HL-60 (cell line): ENCODE results near the gene CIZ1.

Experiments used
- DNase-seq, 2 experiments: peaks; one replicate each; pipeline ENCODE4 v3.0.0-alpha.2; 2010 to 2020; ENCODE audit warnings: low read depth in 1 of 2, low spot score in 1 of 2
- H3K27ac ChIP-seq: fragments of 250-450 bp; sonication (Bioruptor Pico); replicated peaks from 2 replicates; pipeline ENCODE4 v1.5.1; 2020; ENCODE audit warnings: mild to moderate bottlenecking, moderate library complexity
- H3K27me3 ChIP-seq: fragments of 250-450 bp; sonication (Bioruptor Pico); 2 replicates; pipeline ENCODE4 v1.5.1; 2021; ENCODE audit warnings: mild to moderate bottlenecking, moderate library complexity; ENCODE audit not compliant: insufficient read depth, poor library complexity, severe bottlenecking
- H3K4me3 ChIP-seq: replicated peaks from 2 replicates; pipeline ENCODE4 v1.5.1; 2011; ENCODE audit warnings: mild to moderate bottlenecking, control low read depth, low read length; ENCODE audit not compliant: insufficient read depth
- CTCF ChIP-seq: IDR thresholded peaks from one replicate; pipeline ENCODE4 v1.5.1; 2011; ENCODE audit warnings: low read length, control low read depth, inconsistent platforms; ENCODE audit not compliant: insufficient read depth
- GABPA ChIP-seq: IDR thresholded peaks from 2 replicates; pipeline ENCODE4 v1.6.1; 2012; ENCODE audit warnings: low read depth
- POLR2AphosphoS5 ChIP-seq: IDR thresholded peaks from 2 replicates; pipeline ENCODE4 v1.6.1; 2012; ENCODE audit warnings: low read depth
- SPI1 ChIP-seq: IDR thresholded peaks from 2 replicates; pipeline ENCODE4 v1.6.1; 2012; ENCODE audit warnings: low read depth, mild to moderate bottlenecking, borderline replicate concordance
- TF ChIP-seq, protein P1 (sequence below): IDR thresholded peaks from 2 replicates; pipeline ENCODE4 v1.6.1; 2012; ENCODE audit warnings: low read depth; ENCODE audit not compliant: insufficient replicate concordance

The CIZ1 gene

GRCh38 chr9:128142061-128142460, 49.3 kb downstream of the CIZ1 start:
- no peak for DNase-seq
- Histone ChIP-seq H3K27me3 (no peaks in the 10 kb centered on the region), H3K4me3 (no peak overlapping the region), H3K27ac (no peak overlapping the region)
- TF ChIP-seq GABPA = no peak
- no peak for TF ChIP-seq POLR2AphosphoS5
- no peak for TF ChIP-seq CTCF
- TF ChIP-seq, protein P1, sequence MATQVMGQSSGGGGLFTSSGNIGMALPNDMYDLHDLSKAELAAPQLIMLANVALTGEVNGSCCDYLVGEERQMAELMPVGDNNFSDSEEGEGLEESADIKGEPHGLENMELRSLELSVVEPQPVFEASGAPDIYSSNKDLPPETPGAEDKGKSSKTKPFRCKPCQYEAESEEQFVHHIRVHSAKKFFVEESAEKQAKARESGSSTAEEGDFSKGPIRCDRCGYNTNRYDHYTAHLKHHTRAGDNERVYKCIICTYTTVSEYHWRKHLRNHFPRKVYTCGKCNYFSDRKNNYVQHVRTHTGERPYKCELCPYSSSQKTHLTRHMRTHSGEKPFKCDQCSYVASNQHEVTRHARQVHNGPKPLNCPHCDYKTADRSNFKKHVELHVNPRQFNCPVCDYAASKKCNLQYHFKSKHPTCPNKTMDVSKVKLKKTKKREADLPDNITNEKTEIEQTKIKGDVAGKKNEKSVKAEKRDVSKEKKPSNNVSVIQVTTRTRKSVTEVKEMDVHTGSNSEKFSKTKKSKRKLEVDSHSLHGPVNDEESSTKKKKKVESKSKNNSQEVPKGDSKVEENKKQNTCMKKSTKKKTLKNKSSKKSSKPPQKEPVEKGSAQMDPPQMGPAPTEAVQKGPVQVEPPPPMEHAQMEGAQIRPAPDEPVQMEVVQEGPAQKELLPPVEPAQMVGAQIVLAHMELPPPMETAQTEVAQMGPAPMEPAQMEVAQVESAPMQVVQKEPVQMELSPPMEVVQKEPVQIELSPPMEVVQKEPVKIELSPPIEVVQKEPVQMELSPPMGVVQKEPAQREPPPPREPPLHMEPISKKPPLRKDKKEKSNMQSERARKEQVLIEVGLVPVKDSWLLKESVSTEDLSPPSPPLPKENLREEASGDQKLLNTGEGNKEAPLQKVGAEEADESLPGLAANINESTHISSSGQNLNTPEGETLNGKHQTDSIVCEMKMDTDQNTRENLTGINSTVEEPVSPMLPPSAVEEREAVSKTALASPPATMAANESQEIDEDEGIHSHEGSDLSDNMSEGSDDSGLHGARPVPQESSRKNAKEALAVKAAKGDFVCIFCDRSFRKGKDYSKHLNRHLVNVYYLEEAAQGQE = no peak
- TF ChIP-seq SPI1 = no peak

DNA sequence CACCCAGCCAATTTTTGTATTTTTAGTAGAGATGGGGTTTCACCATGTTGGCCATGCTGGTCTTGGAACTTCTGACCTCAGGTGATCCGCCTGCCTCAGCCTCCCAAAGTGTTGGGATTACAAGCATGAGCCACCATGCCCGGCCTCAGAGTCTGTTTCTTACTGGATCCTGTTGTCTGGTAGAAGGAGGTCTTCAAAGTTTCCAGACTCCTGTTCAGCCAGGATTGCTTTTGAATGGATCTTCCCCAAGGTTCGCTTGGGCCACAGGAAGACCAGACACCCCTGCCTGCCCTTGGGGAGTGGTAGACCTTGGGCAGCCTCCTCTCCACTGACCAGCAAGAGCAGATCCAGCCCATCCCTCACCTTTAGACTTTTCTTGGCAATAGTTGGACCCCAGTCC, 49.8 kb downstream of the CIZ1 start:
- no peaks in the 10 kb centered on the region for H3K27me3 ChIP-seq
- no peak for DNase-seq
- H3K4me3 ChIP-seq = no peak overlapping the region
- TF ChIP-seq, protein P1 = no peak
- no peak for TF ChIP-seq SPI1
- no peak for TF ChIP-seq GABPA
- no peak for TF ChIP-seq POLR2AphosphoS5
- no peak for TF ChIP-seq CTCF
- no peak overlapping the region for H3K27ac ChIP-seq

- Histone ChIP-seq H3K4me3 (no peak overlapping the region), H3K27me3 (no peaks in the 10 kb centered on the region), H3K27ac (no peak overlapping the region)
- TF ChIP-seq, protein P1 = no peak
- no peak for TF ChIP-seq CTCF
- no peak for TF ChIP-seq SPI1
- no peak for TF ChIP-seq POLR2AphosphoS5
- no peak for TF ChIP-seq GABPA
- no peak for DNase-seq
Observed at GRCh38 chr9:128139621-128140020, 51.8 kb downstream of the CIZ1 start.
